Psoas muscle (tissue), 8 donors: ENCODE results near the gene SGPL1. TPM values are rescaled to one million over a fixed set of nuclear protein-coding genes. Genes with fewer than 3 reads are reported as not detected.

ENCODE experiments used
- ATAC-seq, 4 donors: fragments of 200-7000 bp; cut with Tn5 transposase; one replicate each; pipeline ENCODE4 v1.9.1; 2020; ENCODE audit warnings: moderate library complexity in 3 of 4, mild to moderate bottlenecking in 2 of 4
- DNase-seq, 2 donors: peaks; one replicate each; pipeline ENCODE4 v3.0.0-alpha.2; 2020
- H3K27ac ChIP-seq: fragments of 200-600 bp; one replicate; pipeline ENCODE4 v1.8.0; 2022
- H3K27me3 ChIP-seq, 3 donors: fragments of 200-600 bp in 1 of 3; one replicate each; pipeline versions ENCODE4 v1.6.1 to v1.8.0; 2013 to 2022; ENCODE audit warnings: low read length in 2 of 3, mild to moderate bottlenecking in 2 of 3, moderate library complexity in 1 of 3; ENCODE audit not compliant: insufficient read depth in 3 of 3
- H3K36me3 ChIP-seq, 2 donors: fragments of 200-600 bp in 1 of 2; one replicate each; pipeline versions ENCODE4 v1.6.1 to v1.8.0; 2013 to 2022; ENCODE audit warnings: low read depth in 1 of 2, mild to moderate bottlenecking in 1 of 2, moderate library complexity in 1 of 2; ENCODE audit not compliant: insufficient read depth in 1 of 2
- H3K4me1 ChIP-seq: fragments of 200-600 bp; one replicate; pipeline ENCODE4 v1.8.0; 2022
- H3K4me3 ChIP-seq: fragments of 200-600 bp; one replicate; pipeline ENCODE4 v1.8.0; 2022; ENCODE audit warnings: mild to moderate bottlenecking
- H3K9me3 ChIP-seq: fragments of 200-600 bp; one replicate; pipeline ENCODE4 v1.8.0; 2022
- WGBS, 3 donors: extraction: QIAGEN DNeasy Blood & Tissue Kit; methylation state at CpG; one replicate each; pipeline versions ENCODE4 v1.1.6 to v1.1.7; 2013; 5-methylcytosine and 5-hydroxymethylcytosine counted together
- intact Hi-C, 2 donors: fragments of 100-400 bp; cut with DNase I; formaldehyde crosslinking; loops; one replicate each; pipeline versions ENCODE4 v1.11.0 to v1.14.2; 2022
- polyA plus RNA-seq, 3 donors: library from polyadenylated mRNA; stranded (reverse); fragments of 200-250 nt; gene quantifications; one replicate each; pipeline ENCODE4 v1.2.3, GENCODE V29; 2013
- total RNA-seq, 4 donors: library from RNA; stranded (reverse); fragmentation: NEBNext Ultra II Directional in 2 of 4; extraction: Animal tissue kit (Norgen Biotek cat#: 25700) in 2 of 4; gene quantifications; one replicate each; pipeline versions ENCODE4 v1.2.1 to v1.2.4, GENCODE V29; 2021 to 2023
- TF ChIP-seq, protein P1 (sequence below): fragments of 200-600 bp; IDR thresholded peaks from one replicate; pipeline ENCODE4 v1.8.0; 2022; ENCODE audit warnings: antibody characterized with exemption
- donor health status: healthy with polysubstance abuse.
- donor health status: DM: no; HTN: no; CAD: no; lungs with moderate emphysema.
- donor health status: Bipolar disorder and iron deficiency.
- donor health status: healthy.
- donor health status: DM: yes; HTN: yes; CAD: no.
- donor health status: DM: no; HTN: no; CAD: no.
- donor health status: DM: no; HTN: no; CAD: no.
- donor health status: DM: yes; HTN: yes; CAD: no.

The SGPL1 gene
- total and polyA plus RNA-seq, 7 donors, result 3.7 to 15.1 (median 9.5) TPM

DNA sequence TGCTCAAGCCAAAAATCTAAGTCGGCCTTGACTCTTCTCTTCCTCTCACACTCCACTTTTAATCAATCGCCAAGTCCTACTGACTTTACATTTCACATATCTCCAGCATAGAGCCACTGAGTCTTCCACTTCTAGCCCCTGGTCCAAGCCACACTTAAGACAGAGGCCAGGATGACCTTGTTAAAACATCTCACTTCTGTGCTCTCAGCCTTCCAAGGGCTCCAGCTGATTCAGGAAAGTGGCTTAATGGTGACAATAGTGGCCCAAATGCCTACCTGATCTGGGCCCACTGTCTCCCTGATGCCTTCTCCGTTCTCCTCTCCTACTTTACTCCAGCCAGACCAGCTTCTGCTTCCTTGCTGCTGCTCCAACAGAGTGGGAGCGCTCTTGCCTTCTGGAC lies 35.0 kb upstream of the SGPL1 start:
- H3K9me3 ChIP-seq, result no peaks in the 10 kb centered on the region
- TF ChIP-seq, protein P1, sequence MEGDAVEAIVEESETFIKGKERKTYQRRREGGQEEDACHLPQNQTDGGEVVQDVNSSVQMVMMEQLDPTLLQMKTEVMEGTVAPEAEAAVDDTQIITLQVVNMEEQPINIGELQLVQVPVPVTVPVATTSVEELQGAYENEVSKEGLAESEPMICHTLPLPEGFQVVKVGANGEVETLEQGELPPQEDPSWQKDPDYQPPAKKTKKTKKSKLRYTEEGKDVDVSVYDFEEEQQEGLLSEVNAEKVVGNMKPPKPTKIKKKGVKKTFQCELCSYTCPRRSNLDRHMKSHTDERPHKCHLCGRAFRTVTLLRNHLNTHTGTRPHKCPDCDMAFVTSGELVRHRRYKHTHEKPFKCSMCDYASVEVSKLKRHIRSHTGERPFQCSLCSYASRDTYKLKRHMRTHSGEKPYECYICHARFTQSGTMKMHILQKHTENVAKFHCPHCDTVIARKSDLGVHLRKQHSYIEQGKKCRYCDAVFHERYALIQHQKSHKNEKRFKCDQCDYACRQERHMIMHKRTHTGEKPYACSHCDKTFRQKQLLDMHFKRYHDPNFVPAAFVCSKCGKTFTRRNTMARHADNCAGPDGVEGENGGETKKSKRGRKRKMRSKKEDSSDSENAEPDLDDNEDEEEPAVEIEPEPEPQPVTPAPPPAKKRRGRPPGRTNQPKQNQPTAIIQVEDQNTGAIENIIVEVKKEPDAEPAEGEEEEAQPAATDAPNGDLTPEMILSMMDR, result no peak
- intact Hi-C loops, result no loop called here
- DNase-seq (no peak), ATAC-seq (no peak)
- no peaks in the 10 kb centered on the region for H3K27me3 ChIP-seq
- WGBS, 3 donors, result 93 to 99% (median 93%) methylated on average over 4 of the region's 4 CpGs
- no peak overlapping the region for H3K4me3 ChIP-seq
- no peaks in the 10 kb centered on the region for H3K36me3 ChIP-seq
- H3K27ac ChIP-seq, result no peak overlapping the region
- no peaks in the 10 kb centered on the region for H3K4me1 ChIP-seq

DNA sequence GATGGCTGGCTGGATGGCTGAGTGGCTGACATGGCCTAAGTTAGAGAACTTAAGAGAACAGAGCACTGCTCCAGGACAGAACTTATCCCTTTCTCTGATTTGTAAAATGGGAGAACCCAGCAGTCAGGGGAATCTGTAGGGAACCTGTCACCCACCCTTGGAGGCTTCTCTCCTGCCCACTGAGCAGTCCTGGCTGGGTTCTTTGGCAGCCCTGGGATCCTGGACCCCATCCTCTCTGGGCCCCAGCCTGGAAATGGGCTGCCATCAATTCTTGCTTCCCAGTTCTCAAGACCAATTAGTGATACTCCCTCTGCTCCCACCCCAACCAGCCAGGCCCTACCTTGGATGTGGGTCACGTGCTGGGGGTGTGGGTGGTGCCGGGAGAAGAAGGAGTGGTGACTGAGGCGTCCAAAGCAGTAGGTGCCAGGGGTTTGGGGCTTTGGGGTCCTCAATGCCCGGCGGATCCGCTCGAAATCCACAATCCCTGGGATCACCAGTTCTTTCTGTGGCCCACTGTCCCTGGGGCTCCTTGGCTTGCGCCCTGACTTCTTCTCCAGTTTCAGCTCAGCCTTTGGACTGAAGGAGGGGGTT lies 34.2 kb upstream of the SGPL1 start:
- Histone ChIP-seq H3K27me3 (no peaks in the 10 kb centered on the region), H3K36me3 (no peaks in the 10 kb centered on the region), H3K27ac (no peak overlapping the region), H3K4me3 (no peak overlapping the region), H3K4me1 (no peaks in the 10 kb centered on the region), H3K9me3 (no peaks in the 10 kb centered on the region)
- ATAC-seq (no peak), DNase-seq (no peak)
- intact Hi-C loops, result no loop called here
- 95 to 100% (median 97%) methylated on average over 7 to 8 of the region's 8 CpGs for WGBS, 3 donors
- TF ChIP-seq, protein P1, result no peak

GRCh38 chr10:70782086-70782745 lies 33.5 kb upstream of the SGPL1 start:
- TF ChIP-seq, protein P1, result no peak
- Histone ChIP-seq H3K36me3 (no peaks in the 10 kb centered on the region), H3K27me3 (no peaks in the 10 kb centered on the region), H3K4me1 (no peaks in the 10 kb centered on the region), H3K9me3 (no peaks in the 10 kb centered on the region), H3K27ac (no peak overlapping the region), H3K4me3 (no peak overlapping the region)
- 63 to 72% (median 69%) methylated on average over 4 of the region's 4 CpGs for WGBS, 3 donors
- intact Hi-C loops, result no loop called here
- ATAC-seq (no peak), DNase-seq (no peak)

DNA sequence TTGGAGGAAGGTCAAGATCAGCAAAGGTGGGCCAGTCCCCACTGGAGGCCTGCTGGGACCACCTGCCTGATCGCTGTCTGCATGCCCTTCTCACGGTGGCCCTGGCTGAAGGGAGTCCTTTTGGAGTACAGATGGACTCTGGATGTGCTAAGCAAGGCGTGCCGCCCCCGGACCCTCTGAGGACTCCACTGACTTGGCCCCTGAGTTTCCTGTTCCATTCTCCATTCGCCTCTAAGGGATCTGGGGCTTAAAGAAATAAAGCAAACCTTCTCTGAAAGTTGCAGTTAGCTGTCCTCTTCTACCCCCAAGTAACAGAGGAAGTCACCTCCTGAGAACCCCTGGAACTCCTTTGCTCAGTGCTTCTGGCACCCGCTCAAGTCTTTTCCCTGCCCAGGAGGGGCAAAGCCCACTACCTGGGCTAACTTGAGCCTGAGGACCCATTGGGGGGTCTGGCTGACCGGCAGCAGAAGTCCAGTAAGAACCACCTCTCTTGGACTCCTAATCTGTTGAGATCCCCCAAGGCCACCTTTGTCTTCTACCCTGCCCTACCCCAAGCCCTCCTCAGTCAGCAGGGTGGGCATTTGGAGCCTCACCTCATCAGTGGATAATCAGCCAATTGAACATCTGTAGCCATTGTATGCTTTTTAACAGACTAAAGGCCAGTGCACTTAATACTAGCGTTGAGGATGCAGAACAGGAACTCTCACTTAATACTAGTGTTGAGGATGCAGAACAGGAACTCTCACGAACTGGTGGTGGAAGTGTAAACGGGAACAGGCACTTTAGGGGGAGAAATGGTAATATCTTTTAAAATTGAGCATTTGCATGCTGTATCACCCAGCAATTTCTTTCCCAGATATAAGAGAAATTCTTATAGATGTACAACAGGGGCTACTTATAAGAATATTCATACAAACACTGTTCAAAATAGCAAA lies 32.7 kb upstream of the SGPL1 start:
- H3K4me1 ChIP-seq, result no peaks in the 10 kb centered on the region
- DNase-seq (no peak), ATAC-seq (no peak)
- no peak overlapping the region for H3K27ac ChIP-seq
- intact Hi-C loops, result no loop called here
- 76 to 78% (median 77%) methylated on average over 11 of the region's 11 CpGs for WGBS, 3 donors
- H3K4me3 ChIP-seq, result no peak overlapping the region
- TF ChIP-seq, protein P1, result no peak
- H3K9me3 ChIP-seq, result peaks cover 4% of the 10 kb centered on the region
- H3K27me3 ChIP-seq, result no peaks in the 10 kb centered on the region
- H3K36me3 ChIP-seq, result no peaks in the 10 kb centered on the region
